ENCODE measurements around the gene LYSET.
"Not testable (repeated sequence)": the region's sequence is repeated elsewhere in the genome, so short reads cannot be mapped to it uniquely, and the experiment has no call there.

DNA sequence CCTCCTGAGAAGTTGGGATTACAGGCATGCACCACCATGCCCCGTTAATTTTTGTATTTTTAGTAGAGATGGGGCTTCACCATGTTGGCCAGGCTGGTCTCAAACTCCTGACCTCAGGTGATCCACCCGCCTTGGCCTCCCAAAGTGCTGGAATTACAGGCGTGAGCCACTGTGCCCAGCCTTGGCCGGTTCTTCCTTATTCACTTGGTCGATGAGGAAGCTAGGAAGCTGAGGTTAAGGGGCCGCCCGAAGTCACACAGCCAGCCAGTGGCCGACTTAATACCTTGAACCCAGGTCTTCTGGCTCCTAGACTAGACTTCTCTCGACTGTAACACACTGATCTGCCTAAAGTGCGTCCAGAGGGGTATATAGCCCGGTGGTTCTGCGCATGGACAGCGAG is 48.6 kb upstream of the LYSET start:
- TF ChIP-seq, protein P1, sequence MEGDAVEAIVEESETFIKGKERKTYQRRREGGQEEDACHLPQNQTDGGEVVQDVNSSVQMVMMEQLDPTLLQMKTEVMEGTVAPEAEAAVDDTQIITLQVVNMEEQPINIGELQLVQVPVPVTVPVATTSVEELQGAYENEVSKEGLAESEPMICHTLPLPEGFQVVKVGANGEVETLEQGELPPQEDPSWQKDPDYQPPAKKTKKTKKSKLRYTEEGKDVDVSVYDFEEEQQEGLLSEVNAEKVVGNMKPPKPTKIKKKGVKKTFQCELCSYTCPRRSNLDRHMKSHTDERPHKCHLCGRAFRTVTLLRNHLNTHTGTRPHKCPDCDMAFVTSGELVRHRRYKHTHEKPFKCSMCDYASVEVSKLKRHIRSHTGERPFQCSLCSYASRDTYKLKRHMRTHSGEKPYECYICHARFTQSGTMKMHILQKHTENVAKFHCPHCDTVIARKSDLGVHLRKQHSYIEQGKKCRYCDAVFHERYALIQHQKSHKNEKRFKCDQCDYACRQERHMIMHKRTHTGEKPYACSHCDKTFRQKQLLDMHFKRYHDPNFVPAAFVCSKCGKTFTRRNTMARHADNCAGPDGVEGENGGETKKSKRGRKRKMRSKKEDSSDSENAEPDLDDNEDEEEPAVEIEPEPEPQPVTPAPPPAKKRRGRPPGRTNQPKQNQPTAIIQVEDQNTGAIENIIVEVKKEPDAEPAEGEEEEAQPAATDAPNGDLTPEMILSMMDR (conservative IDR thresholded peaks at IDR 0.05): not testable (repeated sequence)
- not testable (repeated sequence) for TF ChIP-seq EZH2 (IDR thresholded peaks at IDR 0.05; ENCODE audit: low read depth)

Measured in PC-9 (cell line).